Heart left ventricle (tissue), 16 donors: ENCODE results near the gene MGAT5. TPM values are rescaled to one million over a fixed set of nuclear protein-coding genes. Genes with fewer than 3 reads are reported as not detected.

Source experiments
- ATAC-seq, 4 donors: fragments of 200-7000 bp; cut with Tn5 transposase; one replicate each; pipeline ENCODE4 v1.9.1; 2020 to 2022; ENCODE audit warnings: moderate library complexity in 4 of 4, mild to moderate bottlenecking in 3 of 4, moderate number of reproducible peaks in 1 of 4
- DNase-seq, 5 donors: peaks; one replicate each; pipeline ENCODE4 v3.0.0-alpha.2; 2020
- H3K27ac ChIP-seq, 12 donors: fragments of 200-600 bp; sonication (generic) in 4 of 12; one replicate each; pipeline versions ENCODE4 v1.5.0 to v1.8.0; 2016 to 2022; ENCODE audit warnings: mild to moderate bottlenecking in 2 of 12
- H3K27me3 ChIP-seq, 9 donors: fragments of 200-600 bp; sonication (generic) in 2 of 9; one replicate each; pipeline versions ENCODE4 v1.5.1 to v1.8.0; 2016 to 2022; ENCODE audit warnings: mild to moderate bottlenecking in 3 of 9
- H3K36me3 ChIP-seq, 9 donors: fragments of 200-600 bp; sonication (generic) in 2 of 9; one replicate each; pipeline versions ENCODE4 v1.5.0 to v1.8.0; 2018 to 2022; ENCODE audit warnings: mild to moderate bottlenecking in 2 of 9
- H3K4me1 ChIP-seq, 12 donors: fragments of 200-600 bp; sonication (generic) in 4 of 12; one replicate each; pipeline versions ENCODE4 v1.5.0 to v1.8.0; 2016 to 2022; ENCODE audit warnings: mild to moderate bottlenecking in 3 of 12
- H3K4me3 ChIP-seq, 12 donors: fragments of 200-600 bp; sonication (generic) in 4 of 12; one replicate each; pipeline versions ENCODE4 v1.5.0 to v1.8.0; 2017 to 2022; ENCODE audit warnings: mild to moderate bottlenecking in 9 of 12, moderate library complexity in 4 of 12
- H3K9me3 ChIP-seq, 12 donors: fragments of 200-600 bp; sonication (generic) in 4 of 12; one replicate each; pipeline versions ENCODE4 v1.5.0 to v1.8.0; 2016 to 2022; ENCODE audit warnings: mild to moderate bottlenecking in 1 of 12
- POLR2A ChIP-seq, 2 donors: fragments of 450-650 bp; IDR thresholded peaks; one replicate each; pipeline ENCODE4 v1.6.1; 2017; ENCODE audit warnings: antibody characterized with exemption in 2 of 2, mild to moderate bottlenecking in 2 of 2, moderate library complexity in 2 of 2
- WGBS, 4 donors: extraction: QIAGEN DNeasy Blood & Tissue Kit in 2 of 4; methylation state at CpG; one replicate each; pipeline versions ENCODE4 v1.1.5 to v1.1.7; 2013 to 2018; 5-methylcytosine and 5-hydroxymethylcytosine counted together
- intact Hi-C, 10 donors: fragments of 100-400 bp; cut with DNase I; formaldehyde crosslinking; loops; one replicate each; pipeline versions ENCODE4 v1.11.1 to v1.14.2; 2022
- polyA plus RNA-seq, 2 donors: library from polyadenylated mRNA; stranded (reverse); fragments of 200-250 nt; gene quantifications; one replicate each; pipeline ENCODE4 v1.2.3, GENCODE V29; 2013
- total RNA-seq, 9 donors: library from RNA; depleted of rRNA in 2 of 9; stranded (reverse); fragments of >200 nt in 2 of 9; fragmentation: NEBNext Ultra II Directional in 3 of 9; extraction: Animal tissue kit (Norgen Biotek cat#: 25700) in 3 of 9; gene quantifications; one replicate each; pipeline versions ENCODE4 v1.1.0 to v1.2.4, GENCODE V29; 2016 to 2023
- TF ChIP-seq, protein P1 (sequence below), 12 donors: fragments of 200-600 bp; sonication (generic) in 4 of 12; IDR thresholded peaks; one replicate each; pipeline versions ENCODE4 v1.5.0 to v1.8.0; 2018 to 2022; ENCODE audit warnings: antibody characterized with exemption in 12 of 12, mild to moderate bottlenecking in 5 of 12
- donor health status: ischemic (EF 13 %, LVEDD 7.1; RV severe dilation, severe dysfunction).
- donor health status: healthy with polysubstance abuse.
- donor health status: DM: no; HTN: yes; CAD: no.
- donor health status: DM: no; HTN: no; CAD: no.
- donor health status: ischemic (EF 25% LVEDD 6.9; RV normal size, moderate dysfunction).
- donor health status: ischemic (EF 25% LVEDD 5.7; RV mildly dilated, moderate dysfunction).
- donor health status: healthy.
- donor health status: DM: yes; HTN: yes; CAD: no.
- donor health status: ischemic (EF 35%, LVEDD 5.7; RV mildly dilated, moderate dysfunction).
- donor health status: nonischemic (EF 11% LVEDD 7.7; RV severe dilation, severe dysfunction).
- donor health status: DM: yes; HTN: yes; CAD: no.
- donor health status: PGD.
- donor health status: ischemic (EF 29% LVEDD 5.4; RV normal size, mild dysfunction).
- donor health status: nonischemic (EF 23%, LVEDD 6.1; RV moderate dilation, normal function).

MGAT5 gene
- total and polyA plus RNA-seq, 11 donors = 9.7 to 116 (median 79.3) TPM

DNA sequence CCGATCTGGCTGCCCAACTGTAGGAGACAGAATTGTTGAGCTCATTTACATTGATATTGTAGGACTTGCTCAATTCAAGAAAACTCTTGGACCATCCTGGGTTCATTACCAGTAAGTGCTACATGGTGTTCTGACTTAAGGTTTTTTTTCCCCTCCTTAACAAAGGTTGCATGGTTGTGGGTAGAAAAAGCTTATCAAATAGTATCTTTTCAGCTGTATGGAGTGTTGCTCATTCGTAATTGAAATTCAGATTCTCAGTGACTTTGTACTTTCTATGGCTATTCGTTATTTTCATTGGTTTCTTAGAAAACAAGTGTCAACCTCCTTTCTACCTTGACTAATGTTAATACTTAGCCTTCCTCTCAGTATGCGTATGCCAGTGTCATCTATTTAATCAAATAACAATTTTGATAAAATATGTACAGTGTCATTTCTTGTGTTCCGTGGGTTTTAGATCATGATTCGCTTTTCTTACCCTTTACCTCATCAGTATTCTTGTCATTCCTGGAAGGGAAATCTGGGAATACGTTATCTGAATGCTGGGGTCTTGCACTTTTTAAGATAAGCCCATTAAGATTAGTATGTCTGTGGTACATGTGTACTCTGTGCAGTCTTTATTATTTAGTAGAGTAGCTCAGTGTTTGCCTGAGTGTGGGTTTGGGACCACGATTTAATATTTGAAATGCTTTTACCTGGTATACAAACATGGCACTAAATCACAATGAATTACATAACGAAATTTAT lies 91.3 kb downstream of the MGAT5 start:
- Histone ChIP-seq H3K4me3 (no peak overlapping the region), H3K4me1 (peaks cover 0 to 10% (median 3%) of the 10 kb centered on the region in 12 donors), H3K36me3 (peaks cover 0 to 57% (median 32%) of the 10 kb centered on the region in 9 donors), H3K9me3 (no peaks in the 10 kb centered on the region), H3K27ac (no peak overlapping the region), H3K27me3 (no peaks in the 10 kb centered on the region)
- no peak for TF ChIP-seq POLR2A (IDR thresholded peaks at IDR 0.05)
- TF ChIP-seq, protein P1, sequence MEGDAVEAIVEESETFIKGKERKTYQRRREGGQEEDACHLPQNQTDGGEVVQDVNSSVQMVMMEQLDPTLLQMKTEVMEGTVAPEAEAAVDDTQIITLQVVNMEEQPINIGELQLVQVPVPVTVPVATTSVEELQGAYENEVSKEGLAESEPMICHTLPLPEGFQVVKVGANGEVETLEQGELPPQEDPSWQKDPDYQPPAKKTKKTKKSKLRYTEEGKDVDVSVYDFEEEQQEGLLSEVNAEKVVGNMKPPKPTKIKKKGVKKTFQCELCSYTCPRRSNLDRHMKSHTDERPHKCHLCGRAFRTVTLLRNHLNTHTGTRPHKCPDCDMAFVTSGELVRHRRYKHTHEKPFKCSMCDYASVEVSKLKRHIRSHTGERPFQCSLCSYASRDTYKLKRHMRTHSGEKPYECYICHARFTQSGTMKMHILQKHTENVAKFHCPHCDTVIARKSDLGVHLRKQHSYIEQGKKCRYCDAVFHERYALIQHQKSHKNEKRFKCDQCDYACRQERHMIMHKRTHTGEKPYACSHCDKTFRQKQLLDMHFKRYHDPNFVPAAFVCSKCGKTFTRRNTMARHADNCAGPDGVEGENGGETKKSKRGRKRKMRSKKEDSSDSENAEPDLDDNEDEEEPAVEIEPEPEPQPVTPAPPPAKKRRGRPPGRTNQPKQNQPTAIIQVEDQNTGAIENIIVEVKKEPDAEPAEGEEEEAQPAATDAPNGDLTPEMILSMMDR (IDR thresholded peaks at IDR 0.05) = no peak
- ATAC-seq (no peak), DNase-seq (no peak)
- WGBS, 4 donors = 85 to 93% (median 91%) methylated on average over 9 of the region's 9 CpGs
- intact Hi-C loops = no loop called here

DNA sequence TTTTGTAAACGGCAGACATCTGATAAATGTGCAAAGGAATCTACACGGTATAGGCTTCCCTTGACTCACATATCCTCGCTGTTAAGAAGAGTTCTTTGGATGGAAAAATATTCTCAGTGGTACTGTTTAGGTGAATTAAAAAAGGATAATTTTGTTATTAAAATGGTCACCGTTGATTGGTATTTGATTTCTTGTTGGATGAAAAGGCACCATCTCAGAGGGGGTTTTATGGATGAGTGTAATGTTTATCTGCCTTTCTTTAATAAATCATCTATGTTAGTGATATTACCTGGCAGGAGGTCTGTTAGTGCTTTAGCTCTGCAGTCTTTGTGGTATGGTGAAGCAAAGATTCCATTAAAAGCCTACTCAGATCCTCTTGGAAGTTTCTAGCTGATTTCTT lies 92.3 kb downstream of the MGAT5 start:
- H3K36me3 ChIP-seq = peaks cover 0 to 65% (median 43%) of the 10 kb centered on the region in 9 donors
- WGBS, 4 donors = 90 to 94% (median 93%) methylated on average over 4 of the region's 4 CpGs
- peaks cover 0 to 10% (median 0%) of the 10 kb centered on the region in 12 donors for H3K4me1 ChIP-seq
- intact Hi-C loops = no loop called here
- no peak overlapping the region for H3K27ac ChIP-seq
- H3K9me3 ChIP-seq = no peaks in the 10 kb centered on the region
- ATAC-seq (no peak), DNase-seq (no peak)
- no peaks in the 10 kb centered on the region for H3K27me3 ChIP-seq
- H3K4me3 ChIP-seq = no peak overlapping the region
- TF ChIP-seq, protein P1 (IDR thresholded peaks at IDR 0.05) = no peak
- no peak for TF ChIP-seq POLR2A (IDR thresholded peaks at IDR 0.05)

DNA sequence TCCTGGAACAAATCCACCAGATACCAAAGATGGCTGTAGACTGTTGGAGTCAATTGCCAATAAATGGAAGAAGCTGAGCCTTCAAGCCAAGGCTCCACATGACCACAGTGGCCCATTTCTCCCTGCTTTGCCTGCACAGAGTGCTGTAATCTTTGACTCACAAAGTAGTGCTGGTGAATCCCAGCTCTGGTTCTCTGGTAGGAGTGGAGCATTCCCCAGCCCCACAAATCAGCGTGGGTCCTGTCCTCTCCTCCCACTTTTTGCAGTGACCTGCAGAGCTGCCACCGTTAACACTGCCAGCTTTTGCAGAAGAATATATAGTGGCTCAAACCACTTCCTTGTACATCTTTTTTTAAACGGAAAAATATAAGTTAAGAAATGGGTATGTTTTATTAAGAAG lies 93.9 kb downstream of the MGAT5 start:
- H3K27ac ChIP-seq = peak overlapping the region in 2 of 12 donors; percentile 2 to 23
- TF ChIP-seq, protein P1 (IDR thresholded peaks at IDR 0.05) = no peak
- TF ChIP-seq POLR2A (IDR thresholded peaks at IDR 0.05) = no peak
- ATAC-seq (no peak), DNase-seq (no peak)
- intact Hi-C loops = no loop called here
- H3K36me3 ChIP-seq = peaks cover 0 to 66% (median 46%) of the 10 kb centered on the region in 9 donors
- no peak overlapping the region for H3K4me3 ChIP-seq
- 47 to 71% (median 48%) methylated on average over 3 of the region's 3 CpGs for WGBS, 4 donors
- peaks cover 0 to 10% (median 0%) of the 10 kb centered on the region in 12 donors for H3K4me1 ChIP-seq
- H3K27me3 ChIP-seq = no peaks in the 10 kb centered on the region
- H3K9me3 ChIP-seq = no peaks in the 10 kb centered on the region

DNA sequence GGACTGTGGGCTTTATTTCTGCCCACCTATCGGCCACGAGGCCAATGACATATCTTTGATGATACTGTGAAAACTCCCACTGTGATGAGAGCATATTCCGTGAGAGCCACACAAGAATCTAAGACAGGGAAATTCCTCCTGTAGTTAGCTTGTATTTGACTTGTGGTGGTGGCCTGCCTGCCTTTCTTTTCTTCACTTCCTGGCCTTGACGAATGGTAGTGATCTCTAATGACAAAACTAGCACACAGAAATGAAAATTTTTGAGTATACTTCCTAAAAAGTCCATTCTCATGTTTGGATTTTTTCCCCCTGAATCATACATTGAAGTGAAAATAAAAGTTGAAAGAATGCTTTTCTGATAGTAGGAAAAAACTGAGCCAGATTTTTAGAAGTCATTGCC lies 94.4 kb downstream of the MGAT5 start:
- no peak for TF ChIP-seq POLR2A (IDR thresholded peaks at IDR 0.05)
- TF ChIP-seq, protein P1 (IDR thresholded peaks at IDR 0.05) = no peak
- intact Hi-C loops = no loop called here
- Histone ChIP-seq H3K27me3 (no peaks in the 10 kb centered on the region), H3K36me3 (peaks cover 0 to 67% (median 43%) of the 10 kb centered on the region in 9 donors), H3K4me1 (peaks cover 0 to 10% (median 0%) of the 10 kb centered on the region in 12 donors), H3K9me3 (no peaks in the 10 kb centered on the region), H3K4me3 (no peak overlapping the region), H3K27ac (peak overlapping the region in 2 of 12 donors; percentile 2 to 23)
- no peak for DNase-seq
- WGBS, 4 donors = 63 to 84% (median 84%) methylated on average over 4 of the region's 4 CpGs
- no peak for ATAC-seq
